ENCODE data around the gene RIMBP2.

Gene RIMBP2

DNA sequence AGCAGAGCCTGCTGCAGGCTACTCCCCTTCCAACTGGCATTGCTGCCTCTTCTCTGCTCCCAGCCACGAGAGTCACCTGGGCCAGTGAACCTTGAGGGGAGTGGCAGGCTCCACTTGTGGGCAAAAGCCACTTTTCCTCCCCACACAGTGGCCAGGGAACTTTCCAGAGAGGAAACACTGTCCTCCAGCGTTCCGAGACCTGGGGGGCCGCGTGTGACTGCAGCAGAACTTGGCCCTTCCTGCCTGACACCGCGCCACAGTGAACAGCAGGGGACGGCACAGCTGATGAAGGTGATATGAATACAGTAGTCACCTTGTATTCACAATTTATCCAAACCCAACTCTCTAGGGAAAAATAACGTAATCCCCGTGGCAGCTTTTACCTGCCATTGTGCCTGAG is 263.6 kb downstream of the RIMBP2 start:
- TF ChIP-seq GATA2 (IDR thresholded peaks at IDR 0.05; ENCODE audit: low read depth, low read length), result no peak
- no peak for TF ChIP-seq GATA3 (IDR thresholded peaks at IDR 0.05; ENCODE audit: low read depth, low read length)

DNA sequence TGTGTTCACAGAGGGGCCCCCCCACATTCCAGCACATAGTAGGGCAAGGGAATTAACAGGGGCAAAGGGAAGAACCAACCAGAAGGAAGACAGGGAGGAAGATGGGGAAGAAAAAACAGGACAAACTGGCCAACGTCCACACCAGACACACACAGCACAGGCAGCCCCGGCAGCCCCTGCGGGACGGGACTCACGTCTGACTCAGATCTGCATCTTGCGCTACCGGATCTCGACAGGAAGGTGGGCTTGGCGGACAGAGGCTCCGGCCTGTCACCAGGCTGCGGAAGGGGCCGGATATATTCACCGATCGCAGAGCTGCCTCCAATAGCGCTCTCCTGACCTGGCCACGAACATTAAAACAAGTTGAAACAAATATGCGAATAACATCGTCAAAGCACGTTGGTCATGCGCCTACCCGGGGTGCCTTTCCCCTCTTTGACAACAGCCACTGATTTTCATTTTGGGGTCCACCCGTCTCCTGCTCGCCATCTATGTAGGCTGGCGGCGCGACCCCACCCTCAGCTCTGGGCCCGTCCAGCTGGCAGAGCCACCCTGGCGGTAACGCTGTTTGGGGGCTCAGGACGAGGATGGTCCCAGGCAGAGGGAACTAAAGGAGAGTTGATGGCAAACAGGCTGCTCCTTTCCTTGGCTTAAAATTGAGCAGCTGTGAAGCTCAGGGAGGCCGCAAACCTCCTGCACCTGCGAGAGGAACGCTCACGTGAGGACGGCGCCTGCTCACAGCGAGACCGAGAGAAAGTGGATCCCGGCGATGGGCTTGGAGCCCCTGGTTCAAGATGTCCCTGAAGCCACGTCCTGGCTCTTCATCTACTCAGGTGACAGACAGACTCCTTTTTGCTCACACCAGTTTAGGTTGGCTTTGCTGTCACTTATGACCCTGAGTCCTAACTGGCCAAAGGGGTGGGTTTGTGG is 264.8 kb downstream of the RIMBP2 start:
- no peak for TF ChIP-seq GATA3 (IDR thresholded peaks at IDR 0.05; ENCODE audit: low read depth, low read length)
- TF ChIP-seq GATA2 (IDR thresholded peaks at IDR 0.05; ENCODE audit: low read depth, low read length), result no peak

DNA sequence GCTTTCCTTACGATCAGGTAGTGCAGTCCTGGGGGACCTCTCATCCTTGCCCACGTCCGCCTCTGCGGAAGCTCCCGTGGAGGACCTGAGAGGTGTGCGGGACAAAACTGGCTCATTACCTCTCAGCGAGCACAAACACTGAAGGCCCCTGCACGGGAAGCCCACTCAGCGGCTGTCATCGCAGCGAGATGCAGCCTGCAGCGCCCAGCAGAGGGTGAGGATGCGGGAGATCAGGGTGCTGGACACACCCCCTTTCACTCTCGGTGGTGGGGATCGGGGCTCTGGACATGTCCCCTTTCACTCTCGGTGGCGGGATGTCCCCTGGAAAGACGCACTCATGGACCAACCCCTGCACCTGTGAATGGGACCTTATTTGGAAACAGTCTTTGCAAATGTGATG is 266.8 kb downstream of the RIMBP2 start:
- no peak for TF ChIP-seq GATA2 (IDR thresholded peaks at IDR 0.05; ENCODE audit: low read depth, low read length)
- no peak for TF ChIP-seq GATA3 (IDR thresholded peaks at IDR 0.05; ENCODE audit: low read depth, low read length)

DNA sequence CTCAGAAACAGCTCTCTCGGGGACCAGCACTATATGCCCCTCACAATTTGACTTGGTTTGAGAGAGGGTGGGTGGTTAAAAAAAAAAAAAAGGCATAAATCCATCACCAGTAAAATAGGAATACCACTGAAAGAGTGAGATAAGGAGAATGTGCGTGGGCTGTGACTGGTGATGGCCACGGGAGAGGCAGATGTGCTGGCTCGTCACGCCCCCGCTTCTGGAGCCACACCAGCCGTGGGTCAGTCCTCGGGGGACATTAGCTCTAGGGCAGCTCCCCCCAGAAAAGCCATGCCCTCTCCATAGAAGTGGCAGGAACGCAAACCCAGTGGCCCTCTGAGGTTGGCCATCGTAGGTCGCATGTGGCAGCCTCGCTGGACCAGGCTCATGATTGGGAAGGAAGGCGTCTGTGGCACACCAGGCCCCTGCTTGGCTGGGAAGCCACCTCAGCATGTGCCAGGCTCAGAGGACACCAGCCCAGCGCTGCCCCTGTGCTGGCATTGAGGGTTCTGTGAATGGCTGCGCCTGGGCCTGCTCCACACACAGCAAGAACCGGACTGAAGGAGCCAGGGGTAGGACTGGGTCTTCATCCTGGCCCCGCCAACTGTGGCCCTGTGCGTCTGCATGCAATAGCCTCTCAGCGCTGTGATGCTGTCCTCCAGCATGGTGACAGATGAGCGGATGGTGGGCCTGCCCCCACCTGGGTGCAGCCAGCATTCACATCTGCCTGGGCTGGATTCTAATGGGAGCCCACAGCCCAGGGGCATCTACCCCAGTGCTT is 267.9 kb downstream of the RIMBP2 start:
- TF ChIP-seq GATA2 (IDR thresholded peaks at IDR 0.05; ENCODE audit: low read depth, low read length) (no peak), GATA3 (IDR thresholded peaks at IDR 0.05; ENCODE audit: low read depth, low read length) (no peak)

DNA sequence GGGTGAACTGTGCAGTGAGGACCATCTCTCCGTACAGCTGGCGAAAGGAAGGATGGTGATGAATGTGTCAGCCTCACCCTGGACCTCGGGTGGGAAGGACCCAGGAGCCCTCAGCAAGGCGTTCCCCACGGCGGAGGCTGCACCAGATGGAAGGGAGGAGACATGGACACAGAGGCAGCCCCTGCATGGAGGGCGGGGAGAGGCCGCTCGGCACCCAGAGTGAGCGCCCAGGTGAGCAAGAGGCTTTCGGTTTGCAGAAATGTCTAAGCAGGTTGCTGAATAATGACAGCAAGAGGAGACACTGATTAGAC is 268.5 kb downstream of the RIMBP2 start:
- TF ChIP-seq GATA2 (IDR thresholded peaks at IDR 0.05; ENCODE audit: low read depth, low read length), result no peak
- no peak for TF ChIP-seq GATA3 (IDR thresholded peaks at IDR 0.05; ENCODE audit: low read depth, low read length)

DNA sequence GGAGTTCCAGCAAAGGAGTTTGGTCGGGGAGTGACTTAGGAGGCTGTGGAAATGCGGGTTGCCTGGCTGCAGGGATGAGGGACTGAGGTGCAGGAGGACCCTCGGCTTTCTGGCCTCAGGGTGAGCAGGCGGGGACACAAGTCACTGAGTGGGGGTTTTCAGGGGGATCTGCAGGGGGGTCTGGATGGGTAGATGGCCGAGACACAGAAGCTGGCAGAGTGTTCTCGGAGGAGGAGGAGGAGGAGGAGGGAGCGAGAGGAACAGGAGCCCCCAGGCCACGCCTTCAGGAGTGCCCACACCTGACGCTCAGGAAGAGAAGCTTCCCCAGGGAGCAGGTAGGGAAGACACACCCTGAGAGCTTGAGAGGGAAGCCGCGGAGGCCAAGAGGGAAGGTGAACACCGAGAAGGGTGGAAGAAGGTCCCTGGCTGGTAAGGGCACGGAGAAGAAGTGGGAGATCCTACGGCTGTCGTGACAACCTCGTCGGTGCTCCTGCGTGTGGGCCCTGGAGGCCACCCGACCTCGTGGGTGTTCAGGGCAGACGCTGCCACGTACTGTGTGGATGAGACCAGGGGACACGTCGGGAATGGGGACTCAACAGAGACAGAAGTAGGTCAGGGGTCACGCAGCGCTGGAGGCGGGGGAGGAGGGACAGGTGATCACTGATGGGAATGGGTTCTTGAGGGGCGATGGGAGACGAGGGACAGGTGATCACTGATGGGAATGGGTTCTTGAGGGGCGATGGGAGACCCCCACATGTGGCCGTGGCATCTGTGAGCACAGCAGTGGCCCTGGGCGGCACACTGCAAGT is 269.0 kb downstream of the RIMBP2 start:
- TF ChIP-seq GATA3 (IDR thresholded peaks at IDR 0.05; ENCODE audit: low read depth, low read length) (no peak), GATA2 (IDR thresholded peaks at IDR 0.05; ENCODE audit: low read depth, low read length) (no peak)

DNA sequence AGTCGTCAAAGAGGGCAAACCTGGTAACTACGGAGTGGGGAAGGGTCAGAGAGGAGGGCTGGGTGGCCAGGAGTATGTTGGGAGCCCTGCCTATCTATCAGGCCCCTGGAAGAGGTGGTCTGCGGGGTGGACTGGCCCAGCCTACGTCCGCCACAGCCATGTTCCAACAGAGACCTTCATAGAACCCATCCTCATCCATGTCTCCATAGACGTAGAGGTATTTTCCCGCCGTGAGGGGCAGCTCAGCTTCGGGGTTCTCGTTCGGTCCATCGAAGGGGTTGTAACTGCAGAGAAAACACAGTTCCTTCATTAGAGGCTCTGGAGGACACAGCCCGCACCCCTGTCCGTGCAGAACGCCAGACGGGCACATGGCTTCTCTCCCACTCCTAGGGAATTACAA is 271.1 kb downstream of the RIMBP2 start:
- TF ChIP-seq GATA2 (IDR thresholded peaks at IDR 0.05; ENCODE audit: low read depth, low read length), result no peak
- TF ChIP-seq GATA3 (IDR thresholded peaks at IDR 0.05; ENCODE audit: low read depth, low read length), result no peak

DNA sequence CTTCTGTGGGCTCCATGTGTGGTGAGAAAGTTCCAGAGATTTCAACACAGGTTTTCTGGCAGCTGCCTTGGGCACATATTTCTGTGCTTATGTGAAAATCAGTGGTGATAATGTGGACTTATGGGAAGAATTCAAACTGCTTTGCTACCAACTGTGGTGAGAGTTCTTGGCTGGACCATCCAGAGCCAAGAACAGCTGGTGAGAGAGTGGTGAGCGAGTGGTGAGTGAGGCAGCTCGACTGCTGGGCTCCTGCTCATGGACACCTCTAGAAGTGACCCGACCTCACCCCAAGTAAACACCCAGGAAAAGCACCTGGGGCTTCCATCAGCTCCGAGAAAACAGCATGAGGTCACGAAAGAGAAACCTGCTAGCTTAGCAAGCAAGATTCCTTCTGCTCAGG is 272.0 kb downstream of the RIMBP2 start:
- no peak for TF ChIP-seq GATA2 (IDR thresholded peaks at IDR 0.05; ENCODE audit: low read depth, low read length)
- no peak for TF ChIP-seq GATA3 (IDR thresholded peaks at IDR 0.05; ENCODE audit: low read depth, low read length)

DNA sequence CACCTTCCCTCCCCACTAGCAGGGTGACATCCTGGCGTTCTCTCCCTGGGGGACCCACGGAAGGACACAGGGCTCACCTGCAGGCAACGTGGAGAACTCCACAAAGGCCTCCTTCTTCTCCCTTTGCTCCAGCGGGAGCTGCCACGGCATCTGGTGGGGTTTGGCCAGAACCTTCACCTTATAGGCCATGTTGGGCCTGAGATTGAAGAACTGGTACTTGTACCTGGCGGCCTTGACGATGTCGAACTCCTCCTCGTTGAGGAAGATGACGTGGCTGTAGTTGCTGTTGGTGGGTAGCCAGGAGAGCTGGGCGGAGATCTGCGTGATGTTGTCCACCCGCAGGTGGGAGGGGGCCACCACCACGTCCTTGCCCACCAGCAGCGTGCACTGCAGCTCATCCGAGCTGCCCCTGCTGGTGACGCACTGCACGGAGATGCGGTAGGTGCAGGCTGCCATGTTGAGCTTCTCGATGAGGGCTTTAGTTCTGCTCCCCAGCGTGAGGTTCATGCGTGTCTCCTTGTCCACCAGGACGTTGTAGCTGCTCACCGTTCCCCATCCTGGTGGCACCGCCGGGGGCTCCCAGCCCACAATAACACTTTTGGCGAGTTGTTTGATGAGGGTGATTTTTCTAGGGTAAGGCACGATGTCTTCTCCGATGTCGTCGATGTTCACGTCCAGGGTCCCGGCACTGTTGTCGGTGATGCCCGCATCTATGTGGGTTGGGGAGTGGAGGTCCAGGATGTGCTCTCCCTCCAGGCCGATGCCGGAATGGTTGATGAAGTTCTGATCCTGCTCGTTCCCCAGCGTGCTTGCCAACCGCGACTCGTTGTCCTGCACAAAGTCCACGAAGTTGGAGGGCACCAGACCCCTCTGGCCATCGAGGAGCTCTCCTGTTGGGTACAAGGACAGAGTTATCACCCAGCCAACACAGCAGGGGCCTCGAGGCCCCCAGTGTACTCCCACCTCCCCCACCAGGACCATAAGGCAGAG is 274.0 kb downstream of the RIMBP2 start:
- TF ChIP-seq GATA2 (IDR thresholded peaks at IDR 0.05; ENCODE audit: low read depth, low read length) (no peak), GATA3 (IDR thresholded peaks at IDR 0.05; ENCODE audit: low read depth, low read length) (no peak)

DNA sequence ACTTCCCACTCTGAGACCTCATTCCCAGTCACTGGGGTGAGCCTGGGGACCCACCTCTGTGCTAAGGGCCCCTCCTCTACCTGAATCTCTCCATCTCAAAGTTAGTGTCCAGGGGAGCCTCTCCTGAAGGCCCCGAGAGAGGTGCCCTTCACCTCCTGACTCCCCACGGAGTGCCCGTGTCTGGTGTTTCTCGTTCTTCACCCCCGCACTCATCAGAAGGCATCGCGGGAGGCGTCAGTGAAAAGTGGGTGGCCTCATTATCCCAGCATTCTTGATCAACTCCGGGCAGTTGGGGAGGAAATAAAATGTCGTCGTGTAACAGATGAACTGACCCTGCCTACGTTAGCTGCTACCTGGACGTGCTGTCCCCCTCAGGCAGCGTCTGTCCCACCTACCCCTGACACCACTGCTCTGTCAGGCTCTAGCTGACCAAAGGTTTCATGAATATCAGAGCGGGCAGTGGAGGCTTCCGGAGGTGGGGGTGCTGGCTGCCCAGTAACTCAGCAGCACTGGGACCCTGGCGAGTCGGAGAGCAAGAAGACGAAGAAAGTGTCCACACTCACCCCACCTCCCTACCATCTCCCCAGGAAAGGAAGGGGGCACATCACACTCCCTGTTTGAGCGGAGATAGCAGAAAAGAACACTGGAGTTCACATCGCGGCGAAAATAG is 275.6 kb downstream of the RIMBP2 start:
- TF ChIP-seq GATA2 (IDR thresholded peaks at IDR 0.05; ENCODE audit: low read depth, low read length) (no peak), GATA3 (IDR thresholded peaks at IDR 0.05; ENCODE audit: low read depth, low read length) (no peak)

DNA sequence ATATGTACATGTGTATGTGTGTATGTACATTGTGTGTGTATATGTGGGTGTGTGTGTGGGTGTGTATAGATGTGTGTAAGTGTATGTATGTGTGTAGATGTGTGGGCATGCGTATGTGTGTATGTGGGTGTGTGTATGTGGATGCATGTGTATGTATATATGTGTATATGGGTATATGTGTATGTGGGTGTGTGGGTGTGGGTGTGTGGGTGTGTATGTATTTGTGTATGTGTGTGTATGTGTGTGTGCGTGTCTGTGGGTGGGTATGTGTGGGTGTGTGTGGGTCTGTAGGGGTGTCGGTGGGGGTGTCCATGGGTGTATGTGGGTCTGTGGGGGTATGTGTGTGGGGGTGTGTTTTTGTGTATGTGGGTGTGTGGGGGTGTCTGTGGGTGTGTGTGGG is 276.8 kb downstream of the RIMBP2 start:
- TF ChIP-seq GATA3 (IDR thresholded peaks at IDR 0.05; ENCODE audit: low read depth, low read length) (no peak), GATA2 (IDR thresholded peaks at IDR 0.05; ENCODE audit: low read depth, low read length) (no peak)

DNA sequence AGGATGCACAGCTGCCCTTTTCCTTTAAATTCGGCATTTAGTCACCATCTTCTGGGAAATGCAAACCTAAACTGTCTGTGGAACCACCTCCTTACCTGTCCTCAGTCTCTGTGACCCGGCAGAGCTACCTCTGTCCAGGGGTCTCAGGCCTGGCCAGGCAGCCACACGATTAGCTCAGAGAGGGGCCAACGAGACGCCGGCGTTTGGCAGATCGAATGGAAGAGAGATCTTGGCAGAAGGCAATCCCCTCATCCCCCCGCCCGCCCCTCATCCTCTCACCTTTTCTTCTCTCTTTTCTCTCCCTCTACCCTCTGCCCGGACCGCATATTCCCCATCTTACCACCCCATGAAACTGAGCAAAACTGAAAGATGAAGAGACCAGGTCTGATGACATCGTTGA is 277.4 kb downstream of the RIMBP2 start:
- TF ChIP-seq GATA3 (IDR thresholded peaks at IDR 0.05; ENCODE audit: low read depth, low read length) (no peak), GATA2 (IDR thresholded peaks at IDR 0.05; ENCODE audit: low read depth, low read length) (no peak)

DNA sequence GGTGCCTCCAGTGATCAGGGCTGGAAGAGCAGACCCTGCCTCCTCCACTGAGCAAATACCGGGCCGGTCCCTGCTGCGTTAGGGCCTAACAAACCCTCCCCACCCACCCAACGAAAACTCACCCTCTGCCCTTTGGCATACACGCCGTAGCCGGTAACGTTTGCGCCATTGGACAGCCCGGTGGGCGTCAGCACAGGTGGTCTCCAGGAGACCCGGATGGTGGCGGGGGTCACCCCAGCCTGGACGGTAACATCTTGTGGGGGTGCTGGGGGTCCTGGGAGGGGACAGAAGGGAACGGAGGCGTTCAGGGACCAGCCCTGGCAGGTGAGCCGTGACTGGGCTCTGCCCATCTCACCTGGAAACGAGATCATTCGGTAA is 277.9 kb downstream of the RIMBP2 start:
- TF ChIP-seq GATA2 (IDR thresholded peaks at IDR 0.05; ENCODE audit: low read depth, low read length) (no peak), GATA3 (IDR thresholded peaks at IDR 0.05; ENCODE audit: low read depth, low read length) (no peak)

Measured in SH-SY5Y (cell line).